HepG2 (cell line): ENCODE measurements around the gene ASAP2. TPM values are rescaled to one million over a fixed set of nuclear protein-coding genes. Genes with fewer than 3 reads are reported as not detected.

ENCODE experiments used
- ATAC-seq: fragments of 200-7000 bp; cut with Tn5 transposase; 3 replicates; pipeline ENCODE4 v1.9.1; 2020; ENCODE audit warnings: mild to moderate bottlenecking, moderate library complexity
- BruUV-seq: library from RNA; stranded (reverse); fragments of 400-500 nt; replicated peaks from 2 replicates; lab custom pipeline; 2021; lab: Mats Ljungman, UMichigan
- CTCF ChIA-PET: fragments of 300-600 bp; formaldehyde crosslinking; extraction: SDS; loops from one replicate; lab custom pipeline; 2021; ENCODE audit warnings: low total read pairs, inconsistent platforms, low intra/inter-chr PET ratio; lab: Yijun Ruan, JAX
- POLR2A ChIA-PET: fragments of 350-600 bp; sonication (Branson Sonifier 250); formaldehyde crosslinking; loops from one replicate; lab custom pipeline; 2020; ENCODE audit warnings: antibody characterized with exemption, inconsistent platforms; lab: Yijun Ruan, JAX
- DNase-seq: peaks from one replicate; pipeline ENCODE4 v3.0.0-alpha.2; 2015; ENCODE audit warnings: low spot score
- FAIRE-seq: peaks from 3 replicates; lab custom pipeline; 2011; peaks lifted over from hg19 to GRCh38; lab: Jason Lieb, UNC
- H2AFZ ChIP-seq: one replicate; pipeline ENCODE4 v1.6.1; 2011; ENCODE audit warnings: low read length, inconsistent platforms
- H3K27ac ChIP-seq: fragments of 300-600 bp; 3 replicates; pipeline ENCODE4 v1.8.0; 2011; ENCODE audit warnings: mixed run types, mild to moderate bottlenecking, mixed read lengths, low read length, inconsistent platforms; ENCODE audit not compliant: insufficient read depth; ENCODE audit errors: extremely low read length
- H3K27me3 ChIP-seq, 2 experiments: fragments of 200-600 bp in 1 of 2; 2 replicates in 1 of 2; 3 replicates in 1 of 2; pipeline versions ENCODE4 v1.6.0 to v1.8.0; 2011; ENCODE audit warnings: low read length in 2 of 2, mild to moderate bottlenecking in 2 of 2, moderate library complexity in 2 of 2, inconsistent platforms in 1 of 2; ENCODE audit not compliant: insufficient read depth in 2 of 2, control insufficient read depth in 1 of 2
- H3K36me3 ChIP-seq, 2 experiments: fragments of 200-600 bp in 1 of 2; replicated peaks in 1 of 2; 2 replicates in 1 of 2; 3 replicates in 1 of 2; pipeline versions ENCODE4 v1.5.1 to v1.8.0; 2011; ENCODE audit warnings: low read length in 2 of 2, inconsistent platforms in 1 of 2; ENCODE audit not compliant: insufficient read depth in 2 of 2, control insufficient read depth in 1 of 2
- H3K4me1 ChIP-seq: 2 replicates; pipeline ENCODE4 v1.5.1; 2012; ENCODE audit warnings: low read length, inconsistent platforms; ENCODE audit not compliant: insufficient read depth
- H3K4me2 ChIP-seq: 2 replicates; pipeline ENCODE4 v1.6.0; 2011; ENCODE audit warnings: low read depth, low read length, inconsistent platforms
- H3K4me3 ChIP-seq, 3 experiments: fragments of 200-600 bp in 1 of 3; sonication (generic), shearing (Covaris generic) in 1 of 3; replicated peaks in 1 of 3; 2 replicates each; pipeline ENCODE4 v1.5.1; 2011 to 2016; ENCODE audit warnings: low read length in 3 of 3, inconsistent platforms in 2 of 3, low read depth in 2 of 3, mild to moderate bottlenecking in 2 of 3, control low read depth in 1 of 3, mixed read lengths in 1 of 3; ENCODE audit not compliant: insufficient read depth in 1 of 3
- H3K79me2 ChIP-seq: one replicate; pipeline ENCODE4 v1.6.1; 2011; ENCODE audit warnings: low read length, inconsistent platforms; ENCODE audit not compliant: insufficient read depth
- H3K9ac ChIP-seq: 2 replicates; pipeline ENCODE4 v1.6.0; 2011; ENCODE audit warnings: mild to moderate bottlenecking, low read depth, low read length, inconsistent platforms; ENCODE audit not compliant: insufficient read depth
- H3K9me3 ChIP-seq: 2 replicates; pipeline ENCODE4 v1.5.1; 2012; ENCODE audit warnings: mild to moderate bottlenecking, low read length
- H4K20me1 ChIP-seq: 2 replicates; pipeline ENCODE4 v1.6.0; 2011; ENCODE audit warnings: inconsistent platforms, mild to moderate bottlenecking, low read length, moderate library complexity; ENCODE audit not compliant: insufficient read depth
- CBFB ChIP-seq: sonication (generic); formaldehyde crosslinking; IDR thresholded peaks from 2 replicates; pipeline ENCODE4 v1.4.0; 2020; ENCODE audit warnings: missing genetic modification reagents
- STAT6 ChIP-seq: sonication (generic); formaldehyde crosslinking; IDR thresholded peaks from 2 replicates; pipeline ENCODE4 v1.4.0; 2020; ENCODE audit warnings: missing genetic modification reagents, mild to moderate bottlenecking, borderline replicate concordance
- ZMAT3 ChIP-seq: sonication (generic); formaldehyde crosslinking; conservative IDR thresholded peaks from 2 replicates; pipeline ENCODE4 v1.7.0; 2021; ENCODE audit warnings: missing genetic modification reagents
- ZNF232 ChIP-seq: sonication (generic); formaldehyde crosslinking; IDR thresholded peaks from 2 replicates; pipeline ENCODE4 v1.4.0; 2020; ENCODE audit warnings: missing genetic modification reagents, borderline replicate concordance
- ZNF362 ChIP-seq: sonication (generic); formaldehyde crosslinking; IDR thresholded peaks from 2 replicates; pipeline ENCODE4 v1.4.0; 2020; ENCODE audit warnings: missing genetic modification reagents, mild to moderate bottlenecking, borderline replicate concordance
- ZNF652 ChIP-seq: IDR thresholded peaks from 2 replicates; pipeline ENCODE4 v1.6.1; 2016; ENCODE audit warnings: low read depth, borderline replicate concordance
- WGBS: methylation state at CpG from one replicate; pipeline ENCODE4 v1.1.6; 2017; ENCODE audit warnings: low lambda C conversion rate; 5-methylcytosine and 5-hydroxymethylcytosine counted together
- in situ Hi-C: cut with HindIII; loops from 2 replicates; pipeline ENCODE4 v1.10.0; 2017; ENCODE audit warnings: low pct_unique_long_range_greater_than_20kb; ENCODE audit not compliant: extremely low pct_ligation_motif_present
- intact Hi-C: fragments of 100-400 bp; cut with micrococcal nuclease; formaldehyde crosslinking; loops from one replicate; pipeline ENCODE4 v1.10.0; 2022; ENCODE audit not compliant: unreplicated experiment
- polyA plus RNA-seq, 8 experiments: library from polyadenylated mRNA; depleted of rRNA in 3 of 8; stranded (reverse) in 7 of 8; unstranded in 1 of 8; fragments of >200 nt; fragmentation: Illumina TruSeq in 4 of 8; extraction: Trizol in 4 of 8; gene quantifications; 2 replicates each; pipeline versions ENCODE4 v1.2.1 to v1.2.3, GENCODE V29; 2011 to 2016; ENCODE audit warnings: low read depth in 4 of 8, missing spikeins in 1 of 8, mixed read lengths in 1 of 8; ENCODE audit not compliant: insufficient read depth in 1 of 8
- total RNA-seq, 5 experiments: library from RNA; depleted of rRNA; stranded (reverse); fragments of >200 nt; fragmentation: Illumina TruSeq; extraction: Trizol; gene quantifications; 2 replicates each; pipeline ENCODE4 v1.2.3, GENCODE V29; 2016; ENCODE audit warnings: low read depth in 1 of 5

The ASAP2 gene
- total and polyA plus RNA-seq, 2 of the 13 experiments (the other 11 are each of a cell fraction or from before 2014, with no cell fraction given), result 7.3 to 22.3 TPM

DNA sequence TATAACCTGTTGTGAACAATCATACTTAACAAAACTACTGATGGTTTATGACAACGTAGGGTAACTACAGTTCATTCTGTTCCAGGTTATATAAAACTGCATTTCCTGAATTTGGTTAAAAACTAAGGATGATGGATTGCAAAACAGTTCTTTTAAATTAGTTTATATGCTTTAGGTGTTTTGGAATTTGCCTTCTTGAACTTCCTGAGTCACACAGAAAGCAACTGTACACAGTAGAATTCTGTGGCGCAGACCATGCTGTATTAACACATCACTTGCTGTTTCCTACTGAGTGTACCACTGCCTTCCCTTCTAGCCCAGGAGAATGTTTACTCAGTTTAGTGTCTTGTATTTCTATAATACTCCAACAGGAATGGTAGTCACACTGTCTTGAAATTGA, 197.3 kb downstream of the ASAP2 start:
- H2AFZ ChIP-seq, result no peak overlapping the region
- TF ChIP-seq ZMAT3 (no peak), ZNF652 (CRISPR knock-in tag) (peak; percentile 67)
- H4K20me1 ChIP-seq, result no peaks in the 10 kb centered on the region
- ChIA-PET POLR2A (no interaction called here), CTCF (no interaction called here)
- DNase-seq (no peak), FAIRE-seq (peak; percentile 30), ATAC-seq (no peak; the same call in 2 of the 3 replicates)
- peaks cover 11% of the 10 kb centered on the region; the same call in 1 of the 2 replicates for H3K4me1 ChIP-seq
- H3K4me2 ChIP-seq, result no peak overlapping the region
- H3K27ac ChIP-seq, result no peak overlapping the region
- no peak overlapping the region for H3K9ac ChIP-seq
- no peaks in the 10 kb centered on the region for H3K79me2 ChIP-seq
- H3K9me3 ChIP-seq, result no peaks in the 10 kb centered on the region
- no peaks in the 10 kb centered on the region for H3K27me3 ChIP-seq
- TSS peak; percentile 22 for BruUV-seq
- H3K4me3 ChIP-seq, result no peak overlapping the region
- WGBS, result 90% methylated on average over 2 of the region's 2 CpGs
- H3K36me3 ChIP-seq, result peaks cover 12 to 18% of the 10 kb centered on the region in 2 experiments
- in situ Hi-C loops, result no loop called here
- intact Hi-C loops, result no loop called here

DNA sequence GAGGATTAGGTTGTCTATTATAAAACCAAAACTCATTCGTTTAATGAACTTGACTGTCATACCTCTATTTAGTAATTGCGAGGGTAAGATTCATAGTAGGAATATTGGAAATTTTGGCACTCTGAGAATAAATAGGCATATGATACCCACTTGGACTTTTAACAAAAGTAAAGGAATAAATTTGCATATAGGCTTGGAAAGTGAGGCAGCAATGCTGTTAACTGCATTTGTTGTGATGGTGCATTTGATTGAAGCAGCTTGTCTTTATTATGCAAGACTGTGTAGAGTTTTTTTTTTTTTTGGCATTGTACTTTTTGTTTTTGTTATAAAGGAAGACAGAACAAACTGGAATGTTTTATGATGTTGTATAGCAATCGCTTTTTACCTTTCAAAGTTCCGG, 197.8 kb downstream of the ASAP2 start:
- intact Hi-C loops (no loop called here), in situ Hi-C loops (no loop called here)
- 95% methylated on average over 4 of the region's 4 CpGs for WGBS
- Histone ChIP-seq H4K20me1 (no peaks in the 10 kb centered on the region), H3K27me3 (no peaks in the 10 kb centered on the region), H3K9ac (no peak overlapping the region), H3K4me1 (peaks cover 11% of the 10 kb centered on the region; the same call in 1 of the 2 replicates), H3K36me3 (peaks cover 12% of the 10 kb centered on the region in 2 experiments), H3K79me2 (no peaks in the 10 kb centered on the region), H3K27ac (no peak overlapping the region), H2AFZ (no peak overlapping the region), H3K9me3 (no peaks in the 10 kb centered on the region), H3K4me3 (no peak overlapping the region), H3K4me2 (no peak overlapping the region)
- FAIRE-seq (no peak), DNase-seq (no peak), ATAC-seq (no peak)
- ChIA-PET CTCF (no interaction called here), POLR2A (no interaction called here)
- BruUV-seq, result no TSS peak
- TF ChIP-seq CBFB (CRISPR knock-in tag) (no peak), STAT6 (CRISPR knock-in tag) (no peak), ZNF362 (CRISPR knock-in tag) (no peak), ZNF232 (no peak)
